Measurements from ENCODE around the gene TBXA2R. TPM values are rescaled to one million over a fixed set of nuclear protein-coding genes. Genes with fewer than 3 reads are reported as not detected.
A peak's percentile ranks its signal among the peaks of the same experiment; 100 is the strongest.

TBXA2R gene
- total and polyA plus RNA-seq, 4 experiments from 2014 or later, result 0.35 to 1.1 (median 0.67) TPM

DNA sequence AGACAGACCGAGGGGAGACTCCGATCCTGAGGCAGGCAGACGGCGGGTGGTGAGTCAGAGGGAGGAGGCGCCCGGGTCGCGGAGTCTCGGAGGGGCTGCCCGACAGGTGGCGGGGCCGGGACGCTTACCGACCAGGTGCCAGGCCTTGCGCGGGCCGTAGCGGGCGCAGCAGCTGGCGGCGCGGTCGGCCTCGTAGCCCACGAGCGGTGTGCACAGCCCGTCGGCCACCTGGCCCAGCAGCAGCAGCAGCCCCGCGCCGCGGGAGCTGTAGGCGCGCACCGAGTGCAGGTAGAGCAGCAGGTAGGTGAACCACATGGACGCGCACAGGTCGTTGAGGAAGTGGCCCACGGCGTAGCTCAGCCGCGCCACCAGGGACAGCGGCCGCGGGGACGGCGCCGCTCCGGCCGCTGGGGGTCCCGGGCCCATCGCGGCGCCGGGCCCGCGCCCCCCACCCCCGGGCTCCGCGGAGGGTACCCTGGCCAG lies 49.7 kb downstream of the TBXA2R start:
- Mint-ChIP-seq H3K36me3 (peaks cover 0 to 10% of the 10 kb centered on the region in 2 donors), H3K27me3 (peaks cover 0 to 1% of the 10 kb centered on the region in 2 donors), H3K4me3 (peak overlapping the region; percentile 92 to 99 (median 96)), H3K27ac (peak overlapping the region; percentile 92 to 99 (median 97)), H3K4me1 (peaks cover 21 to 45% (median 32%) of the 10 kb centered on the region in 4 donors), H3K9me3 (peaks cover 0 to 3% (median 0%) of the 10 kb centered on the region in 8 donors)
- DNase-seq, result peak; percentile 53 to 85 (median 59)
- Histone ChIP-seq H3K4me3 (ENCODE audit: low read length in 2 of 2) (peak overlapping the region; percentile 73 to 81), H3K9me3 (ENCODE audit: control insufficient read depth in 1 of 2, low read length in 2 of 2) (no peaks in the 10 kb centered on the region), H3K27ac (ENCODE audit: low read depth, low read length) (peak overlapping the region; percentile 74), H3K36me3 (ENCODE audit: insufficient read depth, low read length) (no peaks in the 10 kb centered on the region), H3K27me3 (ENCODE audit: insufficient read depth, low read length) (no peaks in the 10 kb centered on the region), H3K4me1 (ENCODE audit: insufficient read depth, low read length) (peaks cover 49% of the 10 kb centered on the region)
- POLR2A ChIA-PET (ENCODE audit: partially characterized antibody), result interaction anchor here (0.7 to 7.2 kb wide), 19 partner anchors 9 to 690 kb away, joined by 3 to 54 read pairs (median 6); partner anchors contain the start of genes DOHH, GIPC3, HMG20B and TEKTIP1
- intact Hi-C loops (cut with micrococcal nuclease), result loop anchor here (1.0 kb wide), 2 partner anchors 15 to 70 kb away; partner anchors contain the start of gene HMG20B
- CTCF ChIA-PET (ENCODE audit: partially characterized antibody), result interaction anchor here (0.6 to 4.3 kb wide), 6 partner anchors 9 to 28 kb away, joined by 3 to 49 read pairs (median 4); partner anchors contain the start of gene GIPC3

DNA sequence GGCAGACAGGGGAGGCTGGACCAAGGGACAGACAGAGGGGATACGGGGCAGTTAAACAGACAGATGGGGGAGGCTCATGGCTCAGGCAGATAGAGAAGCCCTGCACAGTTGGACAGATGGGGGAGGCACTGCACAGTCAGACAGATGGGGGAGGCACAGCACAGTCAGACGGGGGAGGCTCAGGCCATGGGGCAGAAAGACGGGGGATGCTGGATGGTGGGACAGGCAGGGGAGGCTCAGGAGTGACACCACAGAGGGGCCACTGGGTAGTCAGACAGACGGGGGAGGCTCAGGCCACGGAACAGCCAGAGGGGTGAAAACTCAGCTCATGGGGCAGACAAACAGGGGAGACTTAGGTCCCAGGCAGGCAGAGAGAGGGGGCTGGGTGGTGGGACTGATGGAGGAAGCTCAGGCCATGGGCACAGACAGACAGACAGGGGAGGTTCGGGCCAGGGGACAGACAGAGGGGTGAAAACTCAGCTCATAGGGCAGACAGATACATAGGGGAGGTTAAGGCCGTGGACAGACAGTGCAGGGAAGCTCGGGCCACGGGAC lies 50.2 kb downstream of the TBXA2R start:
- Histone ChIP-seq H3K27me3 (ENCODE audit: insufficient read depth, low read length) (no peaks in the 10 kb centered on the region), H3K27ac (ENCODE audit: low read depth, low read length) (peak overlapping the region; percentile 74), H3K4me3 (ENCODE audit: low read length in 2 of 2) (peak overlapping the region; percentile 73 to 81), H3K4me1 (ENCODE audit: insufficient read depth, low read length) (peaks cover 53% of the 10 kb centered on the region), H3K36me3 (ENCODE audit: insufficient read depth, low read length) (no peaks in the 10 kb centered on the region), H3K9me3 (ENCODE audit: control insufficient read depth in 1 of 2, low read length in 2 of 2) (no peaks in the 10 kb centered on the region)
- Mint-ChIP-seq H3K27ac (peak overlapping the region; percentile 92 to 99 (median 97)), H3K4me1 (peaks cover 23 to 45% (median 36%) of the 10 kb centered on the region in 4 donors), H3K36me3 (peaks cover 0 to 12% of the 10 kb centered on the region in 2 donors), H3K27me3 (peaks cover 0 to 1% of the 10 kb centered on the region in 2 donors), H3K9me3 (peaks cover 0 to 3% (median 0%) of the 10 kb centered on the region in 8 donors), H3K4me3 (peak overlapping the region; percentile 92 to 99 (median 96))
- DNase-seq, result no peak
- POLR2A ChIA-PET (ENCODE audit: partially characterized antibody), result interaction anchor here (0.7 to 7.2 kb wide), 20 partner anchors 9 to 690 kb away, joined by 3 to 54 read pairs (median 6); partner anchors contain the start of genes DOHH, FZR1, GIPC3 and HMG20B
- CTCF ChIA-PET (ENCODE audit: partially characterized antibody), result interaction anchor here (0.6 to 4.3 kb wide), 5 partner anchors 10 to 29 kb away, joined by 3 to 49 read pairs (median 5); partner anchors contain the start of gene GIPC3
- intact Hi-C loops (cut with micrococcal nuclease), result no loop called here

DNA sequence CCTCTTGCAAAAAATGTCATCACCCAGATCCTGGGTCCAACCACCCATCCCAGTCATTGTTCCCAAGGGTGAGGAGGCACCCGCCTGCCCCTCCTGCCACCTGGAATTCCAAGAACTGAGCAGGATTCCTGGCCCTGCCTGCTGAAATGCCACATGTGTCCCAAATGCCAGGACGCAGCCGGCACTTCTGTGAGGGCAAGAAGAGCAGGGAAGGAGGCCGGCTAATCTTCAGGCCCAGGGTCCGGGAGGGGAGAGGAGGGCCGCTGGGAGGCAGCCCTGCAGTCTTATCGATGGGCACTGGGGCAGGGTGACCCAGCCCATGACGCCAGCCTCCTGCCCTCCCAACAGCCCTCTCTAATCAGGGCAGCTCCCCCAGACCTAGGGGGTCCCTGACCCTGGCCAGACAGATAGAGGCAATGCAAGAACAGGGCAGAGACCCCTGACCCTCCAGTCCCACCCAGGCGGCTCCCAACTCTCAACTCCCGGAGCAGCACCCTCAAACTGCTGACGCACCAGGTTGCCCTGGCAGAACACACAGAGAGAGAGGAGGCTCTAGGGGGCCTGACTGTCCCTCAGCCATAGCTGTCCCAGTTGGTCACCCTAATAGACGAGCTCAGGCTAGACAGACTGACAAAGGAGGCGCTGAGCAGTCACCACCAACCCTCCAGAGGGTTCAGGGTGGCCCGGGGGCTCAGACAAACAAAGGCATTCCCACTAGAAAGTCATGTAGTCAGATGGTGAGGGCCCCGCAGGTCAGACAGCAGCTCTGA lies 50.8 kb downstream of the TBXA2R start:
- Histone ChIP-seq H3K27ac (ENCODE audit: low read depth, low read length) (peak overlapping the region; percentile 74), H3K36me3 (ENCODE audit: insufficient read depth, low read length) (no peaks in the 10 kb centered on the region), H3K4me3 (ENCODE audit: low read length in 2 of 2) (peak overlapping the region; percentile 73 to 81), H3K9me3 (ENCODE audit: control insufficient read depth in 1 of 2, low read length in 2 of 2) (no peaks in the 10 kb centered on the region), H3K4me1 (ENCODE audit: insufficient read depth, low read length) (peaks cover 56% of the 10 kb centered on the region), H3K27me3 (ENCODE audit: insufficient read depth, low read length) (no peaks in the 10 kb centered on the region)
- ChIA-PET POLR2A (ENCODE audit: partially characterized antibody) (interaction anchor here (0.7 to 7.2 kb wide), 17 partner anchors 8 to 691 kb away, joined by 3 to 54 read pairs (median 7); partner anchors contain the start of genes DOHH, FZR1, GIPC3 and HMG20B), CTCF (ENCODE audit: partially characterized antibody) (interaction anchor here (2.1 to 4.3 kb wide), 3 partner anchors 10 to 30 kb away, joined by 5 to 49 read pairs (median 9); partner anchors contain the start of gene GIPC3)
- H3K9me3 Mint-ChIP-seq, result peaks cover 0 to 3% (median 0%) of the 10 kb centered on the region in 8 donors
- H3K27me3 Mint-ChIP-seq, result peaks cover 0 to 1% of the 10 kb centered on the region in 2 donors
- peak overlapping the region; percentile 92 to 99 (median 96) for H3K4me3 Mint-ChIP-seq
- peaks cover 23 to 46% (median 38%) of the 10 kb centered on the region in 4 donors for H3K4me1 Mint-ChIP-seq
- DNase-seq, result peak in 1 of 5 donors; percentile 23
- intact Hi-C loops (cut with micrococcal nuclease), result loop anchor here (2.0 kb wide), 1 partner anchor 49 kb away; the partner anchor contains the start of gene FZR1
- H3K36me3 Mint-ChIP-seq, result peaks cover 0 to 12% of the 10 kb centered on the region in 2 donors
- peak overlapping the region; percentile 92 to 99 (median 97) for H3K27ac Mint-ChIP-seq

DNA sequence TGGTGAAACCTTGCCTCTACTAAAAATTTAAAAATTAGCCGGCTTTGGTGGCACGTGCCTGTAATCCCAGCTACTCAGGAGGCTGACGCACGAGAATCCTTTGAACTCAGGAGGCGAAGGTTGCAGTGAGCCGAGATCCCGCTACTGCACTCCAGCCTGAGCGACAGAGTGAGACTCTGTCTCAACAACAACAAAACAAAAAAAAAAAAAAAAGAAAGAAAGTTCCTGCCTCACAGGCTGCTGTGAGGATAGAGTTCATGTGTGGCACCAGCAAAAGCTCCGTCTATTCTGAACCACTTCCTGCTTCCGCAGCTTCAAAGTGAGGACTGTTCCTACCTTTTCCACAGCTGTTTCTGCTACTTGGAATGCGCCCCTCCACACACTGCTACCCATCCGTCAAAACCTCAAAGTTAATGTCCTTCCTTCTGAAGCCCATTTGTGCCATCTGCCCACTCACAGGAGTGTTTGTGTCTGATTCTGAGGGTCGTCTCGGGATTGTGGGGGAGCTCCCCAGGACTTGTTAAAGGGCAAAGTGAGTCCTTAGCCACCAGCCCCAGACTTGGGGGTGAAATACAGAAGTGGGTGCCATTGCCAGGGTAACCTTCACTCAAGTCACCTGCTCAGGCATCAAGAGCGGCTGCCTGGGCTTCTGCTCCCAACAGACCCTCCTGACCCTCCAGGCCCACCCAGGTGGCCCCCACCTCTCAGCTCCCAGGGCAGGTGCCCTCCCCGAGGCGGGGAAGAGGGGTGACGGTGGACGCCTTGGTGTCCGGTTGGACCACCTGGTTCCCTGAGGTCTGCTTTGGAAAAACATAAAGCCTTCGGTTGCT lies 52.2 kb downstream of the TBXA2R start:
- peaks cover 56% of the 10 kb centered on the region for H3K4me1 ChIP-seq (ENCODE audit: insufficient read depth, low read length)
- Mint-ChIP-seq H3K4me1 (peaks cover 23 to 46% (median 38%) of the 10 kb centered on the region in 4 donors), H3K36me3 (peaks cover 0 to 12% of the 10 kb centered on the region in 2 donors), H3K27ac (peak overlapping the region; percentile 94 to 99 (median 97)), H3K9me3 (peaks cover 0 to 3% (median 0%) of the 10 kb centered on the region in 8 donors), H3K27me3 (peaks cover 0 to 1% of the 10 kb centered on the region in 2 donors), H3K4me3 (peak overlapping the region; percentile 82 to 98 (median 96))
- no peaks in the 10 kb centered on the region for H3K9me3 ChIP-seq (ENCODE audit: control insufficient read depth in 1 of 2, low read length in 2 of 2)
- peak overlapping the region in 1 of 2 donors; percentile 29 for H3K4me3 ChIP-seq (ENCODE audit: low read length in 2 of 2)
- H3K27me3 ChIP-seq (ENCODE audit: insufficient read depth, low read length), result no peaks in the 10 kb centered on the region
- no peaks in the 10 kb centered on the region for H3K36me3 ChIP-seq (ENCODE audit: insufficient read depth, low read length)
- intact Hi-C loops (cut with micrococcal nuclease), result loop anchor here (1.0 to 2.0 kb wide), 2 partner anchors 9 to 48 kb away; partner anchors contain the start of gene FZR1
- H3K27ac ChIP-seq (ENCODE audit: low read depth, low read length), result peak overlapping the region; percentile 52
- peak; percentile 69 to 82 (median 74) for DNase-seq
- ChIA-PET POLR2A (ENCODE audit: partially characterized antibody) (interaction anchor here (0.7 to 7.2 kb wide), 14 partner anchors 9 to 692 kb away, joined by 3 to 54 read pairs (median 4); partner anchors contain the start of genes DOHH, FZR1, GIPC3 and HMG20B), CTCF (ENCODE audit: partially characterized antibody) (interaction anchor here (4.3 kb wide), 1 partner anchor 8 kb away, joined by 49 read pairs; no protein-coding TSS in a partner anchor)

DNA sequence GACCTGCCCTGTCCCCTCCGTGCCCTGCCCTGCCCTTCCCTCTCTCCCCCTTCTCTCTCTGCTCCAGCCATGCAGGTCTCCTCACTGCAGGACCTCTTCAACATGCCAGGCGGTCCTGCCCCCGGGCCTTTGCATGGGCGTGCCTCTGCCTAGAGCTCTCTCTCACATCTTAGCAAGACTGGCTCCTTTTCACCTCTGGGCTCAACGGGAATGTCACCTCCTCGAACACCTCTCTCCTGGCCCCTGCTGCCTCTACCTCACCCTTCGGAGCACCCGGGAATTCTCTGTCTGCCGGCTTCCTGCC lies 54.9 kb downstream of the TBXA2R start:
- Mint-ChIP-seq H3K4me3 (peak overlapping the region in 3 of 8 donors; percentile 17 to 48 (median 39)), H3K27me3 (peaks cover 0 to under 1% of the 10 kb centered on the region in 2 donors), H3K36me3 (peaks cover 0 to 20% of the 10 kb centered on the region in 2 donors), H3K4me1 (peaks cover 20 to 37% (median 31%) of the 10 kb centered on the region in 4 donors), H3K9me3 (peaks cover 0 to 2% (median 0%) of the 10 kb centered on the region in 8 donors), H3K27ac (peak overlapping the region; percentile 51 to 91 (median 75))
- Histone ChIP-seq H3K4me1 (ENCODE audit: insufficient read depth, low read length) (peaks cover 48% of the 10 kb centered on the region), H3K4me3 (ENCODE audit: low read length in 2 of 2) (no peak overlapping the region), H3K27ac (ENCODE audit: low read depth, low read length) (no peak overlapping the region), H3K27me3 (ENCODE audit: insufficient read depth, low read length) (no peaks in the 10 kb centered on the region), H3K9me3 (ENCODE audit: control insufficient read depth in 1 of 2, low read length in 2 of 2) (no peaks in the 10 kb centered on the region), H3K36me3 (ENCODE audit: insufficient read depth, low read length) (no peaks in the 10 kb centered on the region)
- ChIA-PET POLR2A (ENCODE audit: partially characterized antibody) (no interaction called here), CTCF (ENCODE audit: partially characterized antibody) (no interaction called here)
- DNase-seq, result no peak
- intact Hi-C loops (cut with micrococcal nuclease), result no loop called here
